Measurements from ENCODE around the gene HLCS.

Gene HLCS

DNA sequence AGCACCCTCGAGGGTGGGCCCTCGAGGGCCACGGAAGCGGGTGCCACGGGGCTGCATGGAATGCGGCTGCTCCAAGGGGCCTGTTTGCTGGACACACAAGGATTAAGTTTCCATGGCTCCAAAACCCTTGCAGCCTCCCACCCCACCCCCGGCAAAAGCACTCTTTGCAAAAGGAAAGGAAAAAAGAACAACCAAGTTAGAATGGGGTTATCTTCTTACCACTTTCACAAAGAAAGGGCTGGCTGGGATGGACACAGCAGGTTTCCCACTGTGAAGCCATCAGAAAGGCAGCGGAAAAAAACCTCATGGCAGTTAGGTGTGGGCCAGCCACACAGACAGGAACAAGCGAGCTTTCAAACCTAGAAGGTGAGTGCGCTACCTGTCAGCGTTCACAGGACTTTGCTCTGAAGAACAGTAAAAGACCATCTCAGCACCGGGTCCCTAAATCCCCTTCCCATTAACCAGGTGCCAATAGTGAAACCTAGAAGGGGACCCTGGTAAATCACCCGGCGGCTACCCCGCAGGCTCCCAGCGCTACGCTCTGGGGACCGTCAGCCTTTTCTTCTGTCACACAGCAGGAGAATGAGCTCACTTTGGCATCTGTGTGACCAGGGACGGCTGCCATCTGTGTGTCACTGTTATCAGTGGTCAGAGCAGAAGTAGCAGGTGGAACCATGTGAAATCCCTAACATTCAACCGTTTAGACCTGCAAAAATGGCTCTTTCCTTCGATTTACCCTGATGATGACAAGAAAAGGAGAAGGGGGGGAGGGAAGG, 174.6 kb downstream of the HLCS start:
- Histone ChIP-seq H3K27ac (no peak overlapping the region), H3K4me3 (no peak overlapping the region)
- TF ChIP-seq, protein P1, sequence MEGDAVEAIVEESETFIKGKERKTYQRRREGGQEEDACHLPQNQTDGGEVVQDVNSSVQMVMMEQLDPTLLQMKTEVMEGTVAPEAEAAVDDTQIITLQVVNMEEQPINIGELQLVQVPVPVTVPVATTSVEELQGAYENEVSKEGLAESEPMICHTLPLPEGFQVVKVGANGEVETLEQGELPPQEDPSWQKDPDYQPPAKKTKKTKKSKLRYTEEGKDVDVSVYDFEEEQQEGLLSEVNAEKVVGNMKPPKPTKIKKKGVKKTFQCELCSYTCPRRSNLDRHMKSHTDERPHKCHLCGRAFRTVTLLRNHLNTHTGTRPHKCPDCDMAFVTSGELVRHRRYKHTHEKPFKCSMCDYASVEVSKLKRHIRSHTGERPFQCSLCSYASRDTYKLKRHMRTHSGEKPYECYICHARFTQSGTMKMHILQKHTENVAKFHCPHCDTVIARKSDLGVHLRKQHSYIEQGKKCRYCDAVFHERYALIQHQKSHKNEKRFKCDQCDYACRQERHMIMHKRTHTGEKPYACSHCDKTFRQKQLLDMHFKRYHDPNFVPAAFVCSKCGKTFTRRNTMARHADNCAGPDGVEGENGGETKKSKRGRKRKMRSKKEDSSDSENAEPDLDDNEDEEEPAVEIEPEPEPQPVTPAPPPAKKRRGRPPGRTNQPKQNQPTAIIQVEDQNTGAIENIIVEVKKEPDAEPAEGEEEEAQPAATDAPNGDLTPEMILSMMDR (IDR thresholded peaks at IDR 0.05), result no peak
- no peak for DNase-seq (ENCODE audit: low spot score)

DNA sequence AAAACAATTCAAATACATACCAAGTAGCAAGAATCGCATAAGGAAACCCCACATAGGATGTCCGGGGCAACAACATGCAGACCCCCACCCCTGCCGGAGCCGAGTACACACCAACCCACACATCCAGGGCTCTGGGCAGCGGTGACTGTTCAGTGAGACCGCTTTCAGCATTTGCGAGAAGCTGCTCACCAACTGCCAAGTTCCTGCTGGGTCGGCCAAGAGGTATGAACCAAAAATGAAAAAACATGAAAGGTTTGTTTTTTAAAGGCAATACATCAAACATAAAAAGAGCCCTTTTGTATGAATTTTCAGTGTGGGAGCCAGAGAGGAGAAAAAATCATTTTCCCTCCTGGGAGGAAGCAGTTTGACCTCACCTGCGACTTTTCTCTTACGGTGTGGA, 175.3 kb downstream of the HLCS start:
- DNase-seq (ENCODE audit: low spot score), result no peak
- H3K27ac ChIP-seq, result no peak overlapping the region
- H3K4me3 ChIP-seq, result no peak overlapping the region
- TF ChIP-seq, protein P1 (IDR thresholded peaks at IDR 0.05), result no peak

DNA sequence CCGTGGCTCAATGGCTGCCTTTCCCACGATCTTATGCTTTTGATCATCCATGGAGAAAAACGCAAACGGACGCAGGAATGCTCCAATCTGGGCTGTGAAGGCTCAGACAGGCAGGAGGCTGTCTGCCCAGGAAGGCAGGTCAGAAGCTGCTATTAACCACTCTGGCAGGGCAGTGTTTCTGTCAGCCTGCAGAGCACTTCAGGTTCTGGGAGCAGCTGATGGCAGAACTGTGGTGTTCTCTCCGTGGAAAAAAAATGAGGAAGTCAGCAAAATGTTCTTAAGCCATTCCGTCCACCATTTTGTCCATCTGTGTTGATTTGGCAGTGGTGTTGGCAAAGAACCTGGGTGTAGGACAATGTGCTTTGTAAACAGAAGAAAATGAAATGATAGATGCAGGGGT, 175.9 kb downstream of the HLCS start:
- TF ChIP-seq, protein P1 (IDR thresholded peaks at IDR 0.05), result no peak
- DNase-seq (ENCODE audit: low spot score), result no peak
- no peak overlapping the region for H3K27ac ChIP-seq
- no peak overlapping the region for H3K4me3 ChIP-seq

DNA sequence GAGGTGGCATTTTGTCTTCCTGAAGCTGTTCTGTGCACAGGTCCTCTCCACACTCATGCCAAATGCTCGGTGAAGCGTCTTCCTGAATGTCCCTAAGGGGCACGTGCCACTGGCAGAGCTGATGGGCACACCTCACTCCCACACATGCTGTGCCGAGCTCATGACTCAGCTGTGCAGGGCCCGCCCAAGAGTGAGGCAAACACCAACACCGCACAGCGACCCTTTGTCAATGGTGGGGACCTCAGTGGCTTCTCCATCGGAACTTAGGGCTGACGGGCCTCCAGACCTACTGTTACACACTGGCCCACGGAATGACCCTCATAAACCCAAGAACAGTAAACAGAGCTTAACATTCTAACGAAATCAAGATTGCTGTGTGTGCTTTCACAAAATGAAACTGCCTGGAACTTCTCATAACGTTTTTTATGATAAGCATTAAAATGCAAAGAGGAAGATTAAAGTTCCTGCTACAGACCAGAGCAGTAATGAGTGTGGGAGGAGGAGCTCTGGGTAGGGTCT, 178.3 kb downstream of the HLCS start:
- DNase-seq (ENCODE audit: low spot score), result no peak
- TF ChIP-seq, protein P1 (IDR thresholded peaks at IDR 0.05), result no peak
- no peak overlapping the region for H3K4me3 ChIP-seq
- H3K27ac ChIP-seq, result no peak overlapping the region

DNA sequence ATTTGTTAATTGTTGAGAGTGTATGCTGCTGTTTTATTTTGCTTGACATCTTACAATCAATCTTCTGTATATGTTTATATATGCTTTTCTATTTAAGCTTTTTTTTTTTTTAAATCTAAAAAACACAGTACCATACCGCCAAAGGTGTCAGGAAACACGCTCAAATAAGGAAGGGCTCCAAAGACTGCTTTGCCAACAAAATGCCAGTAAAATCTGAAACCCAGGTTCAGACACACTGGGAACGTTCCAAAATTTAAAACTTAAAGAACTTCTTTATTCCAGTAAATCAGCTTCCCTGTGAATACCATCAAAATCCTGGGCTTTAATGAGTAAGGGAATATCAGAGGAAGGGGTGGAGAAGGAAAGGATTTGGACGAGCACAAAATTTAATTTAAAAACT, 180.3 kb downstream of the HLCS start:
- no peak overlapping the region for H3K27ac ChIP-seq
- TF ChIP-seq, protein P1 (IDR thresholded peaks at IDR 0.05), result no peak
- H3K4me3 ChIP-seq, result no peak overlapping the region
- no peak for DNase-seq (ENCODE audit: low spot score)

DNA sequence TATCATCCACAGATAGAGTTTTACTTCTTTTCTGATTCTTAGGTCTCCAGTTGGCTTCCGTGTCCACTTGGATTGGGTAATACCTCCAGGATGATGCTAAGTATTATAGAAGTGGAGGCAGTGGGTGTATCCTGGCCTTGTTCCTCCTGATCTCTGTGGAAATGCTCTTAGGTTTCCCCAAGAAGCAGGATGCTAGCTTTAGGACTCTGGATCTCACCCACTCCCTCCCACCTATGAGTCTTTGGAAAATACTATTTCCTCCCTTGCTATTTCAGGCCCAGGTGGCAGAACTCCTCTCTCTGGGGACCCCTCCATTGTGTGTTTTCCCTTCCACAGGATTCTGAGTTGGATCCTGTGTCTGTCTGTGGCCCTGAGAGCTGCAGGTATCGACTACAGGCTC, 180.9 kb downstream of the HLCS start:
- TF ChIP-seq, protein P1 (IDR thresholded peaks at IDR 0.05), result no peak
- H3K27ac ChIP-seq, result no peak overlapping the region
- DNase-seq (ENCODE audit: low spot score), result no peak
- no peak overlapping the region for H3K4me3 ChIP-seq

DNA sequence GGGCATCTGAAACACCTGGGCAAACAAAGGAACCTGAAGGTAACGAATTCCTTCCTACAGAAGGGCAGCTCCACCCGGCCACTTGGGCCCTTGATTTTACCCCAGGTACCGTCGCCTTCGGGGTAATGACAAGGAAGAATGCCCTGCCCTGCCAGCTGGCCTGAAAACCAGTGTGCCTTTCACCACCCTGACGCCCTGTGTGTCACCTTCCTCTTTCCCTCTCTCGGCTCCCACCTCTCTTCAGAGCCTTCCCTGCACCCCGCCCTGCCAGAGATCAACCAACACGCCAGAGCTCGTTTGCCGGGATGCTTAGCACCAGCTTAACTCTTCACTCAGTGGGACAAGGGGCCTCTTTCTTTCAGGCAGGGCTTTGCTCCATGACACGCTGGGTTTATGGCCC, 181.5 kb downstream of the HLCS start:
- no peak overlapping the region for H3K27ac ChIP-seq

More for the DNA sequence above, 181.5 kb downstream of the HLCS start:
- TF ChIP-seq, protein P1 (IDR thresholded peaks at IDR 0.05), result no peak
- peak; percentile 50 for DNase-seq (ENCODE audit: low spot score)
- H3K4me3 ChIP-seq, result no peak overlapping the region

All from coronary artery (tissue), 2 donors.